ENCODE results near the gene HLA-DRA. TPM values are rescaled to one million over a fixed set of nuclear protein-coding genes. Genes with fewer than 3 reads are reported as not detected.

The HLA-DRA gene
- total and polyA plus RNA-seq, 8 donors, result 42.2 to 1,058 (median 68.3) TPM

DNA sequence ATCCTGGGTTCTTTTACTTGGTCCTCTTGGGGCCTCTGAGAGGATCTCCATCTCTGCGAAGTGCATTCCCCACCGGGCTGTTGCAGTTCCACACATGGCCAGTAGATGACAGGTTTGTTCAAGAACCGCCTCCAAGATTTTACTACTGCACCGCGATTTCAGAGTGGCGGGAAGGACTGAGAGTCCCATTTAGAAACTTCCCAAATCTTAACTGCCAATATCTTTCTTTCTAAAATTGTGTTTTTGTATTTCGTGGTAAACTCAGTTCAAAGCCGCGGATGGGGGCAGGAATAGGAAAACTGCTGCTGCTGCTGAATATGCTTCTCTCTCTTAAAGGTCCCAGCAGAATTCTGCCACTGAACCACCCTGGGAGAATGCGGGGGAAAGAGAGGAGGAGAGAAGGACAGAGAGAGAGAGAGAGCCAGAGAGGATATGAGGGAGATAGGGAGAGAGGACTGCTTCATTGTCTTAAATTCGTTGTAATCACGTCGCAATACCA is 24.1 kb upstream of the HLA-DRA start:
- Histone ChIP-seq H3K4me1 (peaks cover 0 to 14% of the 10 kb centered on the region in 2 donors), H3K4me3 (no peak overlapping the region), H3K9me3 (no peaks in the 10 kb centered on the region), H3K27me3 (peaks cover 10 to 66% of the 10 kb centered on the region in 2 donors), H3K27ac (no peak overlapping the region), H3K36me3 (no peaks in the 10 kb centered on the region)
- ATAC-seq (peak; percentile 94), DNase-seq (peak in 3 of 4 donors; percentile 49 to 73 (median 71))
- intact Hi-C loops (cut with DNase I), result loop anchor here in 1 of 2 donors (5.0 to 10.0 kb wide), 2 partner anchors 171 to 382 kb away; no protein-coding TSS in a partner anchor
- peak; percentile 97 to 100 for TF ChIP-seq CTCF (IDR thresholded peaks at IDR 0.05)

DNA sequence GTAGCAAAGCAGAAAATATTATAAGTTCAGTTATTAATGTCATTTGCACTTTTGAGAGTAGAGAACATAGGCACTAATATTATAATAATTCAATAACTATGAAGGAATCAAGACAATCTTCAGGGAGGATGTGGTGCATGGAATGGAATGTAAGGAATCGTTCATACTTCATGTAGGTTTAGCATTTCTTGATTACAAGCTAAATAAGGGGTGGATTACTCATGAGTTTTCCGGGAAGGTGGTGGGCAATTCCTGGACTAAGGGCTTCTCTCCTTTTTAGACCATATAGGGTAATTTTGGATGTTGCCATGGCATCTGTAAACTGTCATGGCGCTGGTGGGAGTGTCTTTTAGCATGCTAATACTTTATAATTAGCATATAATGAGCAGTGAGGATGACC is 23.7 kb upstream of the HLA-DRA start:
- no peak for TF ChIP-seq CTCF (IDR thresholded peaks at IDR 0.05)
- H3K4me3 ChIP-seq, result no peak overlapping the region
- peaks cover 0 to 14% of the 10 kb centered on the region in 2 donors for H3K4me1 ChIP-seq
- H3K36me3 ChIP-seq, result no peaks in the 10 kb centered on the region
- intact Hi-C loops (cut with DNase I), result loop anchor here in 1 of 2 donors (5.0 to 10.0 kb wide), 2 partner anchors 171 to 381 kb away; no protein-coding TSS in a partner anchor
- DNase-seq (no peak), ATAC-seq (no peak)
- peaks cover 10 to 66% of the 10 kb centered on the region in 2 donors for H3K27me3 ChIP-seq
- no peak overlapping the region for H3K27ac ChIP-seq
- H3K9me3 ChIP-seq, result no peaks in the 10 kb centered on the region

DNA sequence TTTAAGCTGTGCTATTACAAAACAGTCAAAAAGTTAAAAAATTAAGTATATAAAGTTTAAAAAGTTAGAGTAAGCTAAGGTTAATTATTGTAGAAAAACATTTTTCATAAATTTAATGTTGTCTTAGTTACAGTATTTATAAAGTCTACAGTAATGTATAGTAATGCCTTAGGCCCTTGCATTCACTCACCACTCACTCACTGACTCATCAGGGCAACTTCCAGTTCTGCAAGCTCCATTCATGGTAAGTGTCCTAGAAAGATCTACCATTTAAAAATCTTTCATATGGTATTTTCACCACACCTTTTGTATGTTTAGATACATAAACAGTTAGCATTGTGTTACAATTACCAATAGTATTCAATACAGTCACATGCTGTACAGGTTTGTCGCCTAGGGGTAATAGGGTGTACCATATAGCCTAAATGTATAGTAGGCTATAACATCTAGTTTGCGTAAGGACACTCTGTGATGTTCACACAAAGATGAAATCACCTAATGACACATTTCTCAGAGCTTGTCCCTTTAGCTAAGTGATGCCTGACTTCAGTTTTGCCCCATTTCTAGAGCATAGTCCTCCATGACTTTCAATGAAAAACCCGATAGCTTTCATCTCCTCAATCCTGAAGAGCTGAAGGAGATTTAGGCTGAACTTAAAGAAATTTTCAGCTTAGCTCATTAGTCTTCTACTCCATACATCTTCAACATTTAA is 14.9 kb upstream of the HLA-DRA start:
- intact Hi-C loops (cut with DNase I), result no loop called here
- no peaks in the 10 kb centered on the region for H3K9me3 ChIP-seq

GRCh38 chr6:32426338-32426737 is 13.3 kb upstream of the HLA-DRA start:
- no peak for TF ChIP-seq CTCF (IDR thresholded peaks at IDR 0.05)
- Histone ChIP-seq H3K4me3 (no peak overlapping the region), H3K4me1 (no peaks in the 10 kb centered on the region), H3K27ac (no peak overlapping the region), H3K9me3 (no peaks in the 10 kb centered on the region), H3K36me3 (no peaks in the 10 kb centered on the region), H3K27me3 (no peaks in the 10 kb centered on the region)
- intact Hi-C loops (cut with DNase I), result no loop called here
- no peak for ATAC-seq
- DNase-seq, result no peak

More for the DNA sequence above, 14.9 kb upstream of the HLA-DRA start:
- ATAC-seq, result no peak
- Histone ChIP-seq H3K27me3 (peaks cover 0 to under 1% of the 10 kb centered on the region in 2 donors), H3K4me1 (no peaks in the 10 kb centered on the region), H3K27ac (no peak overlapping the region), H3K4me3 (no peak overlapping the region), H3K36me3 (no peaks in the 10 kb centered on the region)
- no peak for DNase-seq
- TF ChIP-seq CTCF (IDR thresholded peaks at IDR 0.05), result no peak

GRCh38 chr6:32427218-32427617 is 12.5 kb upstream of the HLA-DRA start:
- DNase-seq (no peak), ATAC-seq (no peak)
- TF ChIP-seq CTCF (IDR thresholded peaks at IDR 0.05), result no peak
- H3K27ac ChIP-seq, result no peak overlapping the region
- H3K4me1 ChIP-seq, result no peaks in the 10 kb centered on the region
- intact Hi-C loops (cut with DNase I), result no loop called here
- H3K27me3 ChIP-seq, result no peaks in the 10 kb centered on the region
- H3K36me3 ChIP-seq, result no peaks in the 10 kb centered on the region
- no peaks in the 10 kb centered on the region for H3K9me3 ChIP-seq
- H3K4me3 ChIP-seq, result no peak overlapping the region
